Muscle of leg (tissue), 11 donors: Measurements from ENCODE around the gene ZBTB7C. TPM values are rescaled to one million over a fixed set of nuclear protein-coding genes. Genes with fewer than 3 reads are reported as not detected.

Experiments
- DNase-seq: peaks from one replicate; pipeline ENCODE4 v3.0.0; 2013
- H3K27ac ChIP-seq: one replicate; pipeline ENCODE4 v1.5.1; 2013; ENCODE audit warnings: mild to moderate bottlenecking, low read length, control low read depth
- H3K27me3 ChIP-seq: one replicate; pipeline ENCODE4 v1.6.1; 2013; ENCODE audit warnings: low read length; ENCODE audit not compliant: control insufficient read depth, insufficient read depth
- H3K36me3 ChIP-seq: one replicate; pipeline ENCODE4 v1.6.1; 2013; ENCODE audit warnings: low read length; ENCODE audit not compliant: control insufficient read depth, insufficient read depth
- H3K4me1 ChIP-seq: one replicate; pipeline ENCODE4 v1.6.1; 2013; ENCODE audit warnings: low read length; ENCODE audit not compliant: control insufficient read depth, insufficient read depth
- H3K4me3 ChIP-seq: one replicate; pipeline ENCODE4 v1.5.1; 2013; ENCODE audit warnings: low read length, control low read depth
- H3K9me3 ChIP-seq: replicated peaks from 2 replicates; pipeline ENCODE4 v1.6.1; 2013; ENCODE audit warnings: low read depth, low read length; ENCODE audit not compliant: control insufficient read depth
- WGBS: methylation state at CpG from one replicate; pipeline ENCODE4 v1.1.5; 2013; ENCODE audit warnings: missing lambda C conversion rate; ENCODE audit not compliant: insufficient coverage; 5-methylcytosine and 5-hydroxymethylcytosine counted together
- polyA plus RNA-seq, 8 donors: library from polyadenylated mRNA; unstranded; fragments of 120-200 nt; gene quantifications; one replicate each; pipeline versions ENCODE4 v1.2.1 to v1.2.3, GENCODE V29; 2013; ENCODE audit warnings: inconsistent platforms in 1 of 8, low replicate concordance in 1 of 8; ENCODE audit not compliant: insufficient read length in 8 of 8, insufficient read depth in 1 of 8
- total RNA-seq: library from RNA; stranded (reverse); fragments of 120-200 nt; gene quantifications from one replicate; pipeline ENCODE4 v1.2.4, GENCODE V29; 2013

ZBTB7C gene
- total and polyA plus RNA-seq, 9 donors, result 2.8 to 5.6 (median 4.1) TPM

GRCh38 chr18:48031641-48032040 lies 377.5 kb downstream of the ZBTB7C start:
- Histone ChIP-seq H3K4me3 (no peak overlapping the region), H3K27ac (no peak overlapping the region)

GRCh38 chr18:48030616-48031480 lies 378.3 kb downstream of the ZBTB7C start:
- Histone ChIP-seq H3K4me3 (no peak overlapping the region), H3K36me3 (no peaks in the 10 kb centered on the region), H3K27me3 (no peaks in the 10 kb centered on the region), H3K4me1 (peaks cover 26% of the 10 kb centered on the region), H3K27ac (no peak overlapping the region), H3K9me3 (no peaks in the 10 kb centered on the region)
- WGBS, result 67% methylated on average over 3 of the region's 4 CpGs
- DNase-seq, result peak; percentile 89

More at GRCh38 chr18:48031641-48032040, 377.5 kb downstream of the ZBTB7C start:
- Histone ChIP-seq H3K9me3 (no peaks in the 10 kb centered on the region), H3K27me3 (no peaks in the 10 kb centered on the region), H3K4me1 (peaks cover 34% of the 10 kb centered on the region), H3K36me3 (no peaks in the 10 kb centered on the region)
- DNase-seq, result no peak
- WGBS, result no CpG with 5 or more reads among the region's 5 CpGs

- Histone ChIP-seq H3K27ac (no peak overlapping the region), H3K36me3 (no peaks in the 10 kb centered on the region), H3K9me3 (no peaks in the 10 kb centered on the region), H3K4me1 (peaks cover 20% of the 10 kb centered on the region), H3K27me3 (no peaks in the 10 kb centered on the region), H3K4me3 (no peak overlapping the region)
- no peak for DNase-seq
- 93% methylated on average over 62 of the region's 62 CpGs for whole genome bisulfite sequencing
Observed at GRCh38 chr18:48029296-48029986, 379.7 kb downstream of the ZBTB7C start.

- Histone ChIP-seq H3K27ac (no peak overlapping the region), H3K36me3 (no peaks in the 10 kb centered on the region), H3K4me1 (peaks cover 20% of the 10 kb centered on the region), H3K9me3 (no peaks in the 10 kb centered on the region), H3K4me3 (no peak overlapping the region), H3K27me3 (no peaks in the 10 kb centered on the region)
- WGBS, result 80% methylated on average over 3 of the region's 4 CpGs
- DNase-seq, result no peak
Observed at GRCh38 chr18:48028696-48029095, 380.5 kb downstream of the ZBTB7C start.

GRCh38 chr18:48028081-48028480 lies 381.1 kb downstream of the ZBTB7C start:
- Histone ChIP-seq H3K4me3 (no peak overlapping the region), H3K4me1 (peaks cover 24% of the 10 kb centered on the region), H3K36me3 (no peaks in the 10 kb centered on the region), H3K9me3 (no peaks in the 10 kb centered on the region), H3K27me3 (no peaks in the 10 kb centered on the region), H3K27ac (no peak overlapping the region)
- WGBS, result 82% methylated on average over 4 of the region's 6 CpGs
- DNase-seq, result no peak

- no peaks in the 10 kb centered on the region for H3K9me3 ChIP-seq
- DNase-seq, result peak; percentile 46
- H3K4me1 ChIP-seq, result peaks cover 28% of the 10 kb centered on the region
- WGBS, result 0% methylated on average over 1 of the region's 7 CpGs
- no peaks in the 10 kb centered on the region for H3K36me3 ChIP-seq
- no peaks in the 10 kb centered on the region for H3K27me3 ChIP-seq
- H3K4me3 ChIP-seq, result no peak overlapping the region
- peak overlapping the region; percentile 17 for H3K27ac ChIP-seq
Observed at GRCh38 chr18:48027401-48027963, 381.7 kb downstream of the ZBTB7C start.

- DNase-seq, result no peak
- H3K4me1 ChIP-seq, result peaks cover 29% of the 10 kb centered on the region
- H3K36me3 ChIP-seq, result no peaks in the 10 kb centered on the region
- no peak overlapping the region for H3K27ac ChIP-seq
- no peak overlapping the region for H3K4me3 ChIP-seq
- peaks cover 7% of the 10 kb centered on the region for H3K27me3 ChIP-seq
- no peaks in the 10 kb centered on the region for H3K9me3 ChIP-seq
- 97% methylated on average over 5 of the region's 8 CpGs for WGBS
Observed at GRCh38 chr18:48026216-48026615, 383.0 kb downstream of the ZBTB7C start.

- WGBS, result 96% methylated on average over 7 of the region's 7 CpGs
Observed at GRCh38 chr18:48024881-48025660, 384.1 kb downstream of the ZBTB7C start.

GRCh38 chr18:48024009-48024512 lies 385.1 kb downstream of the ZBTB7C start:
- 85% methylated on average over 4 of the region's 4 CpGs for WGBS
- H3K9me3 ChIP-seq, result no peaks in the 10 kb centered on the region
- peaks cover 27% of the 10 kb centered on the region for H3K4me1 ChIP-seq
- no peak for DNase-seq
- H3K36me3 ChIP-seq, result no peaks in the 10 kb centered on the region
- no peak overlapping the region for H3K4me3 ChIP-seq
- H3K27ac ChIP-seq, result no peak overlapping the region
- H3K27me3 ChIP-seq, result peaks cover 15% of the 10 kb centered on the region

More at GRCh38 chr18:48024881-48025660, 384.1 kb downstream of the ZBTB7C start:
- H3K9me3 ChIP-seq, result no peaks in the 10 kb centered on the region
- DNase-seq, result no peak
- no peak overlapping the region for H3K4me3 ChIP-seq
- H3K27ac ChIP-seq, result no peak overlapping the region
- H3K4me1 ChIP-seq, result peaks cover 27% of the 10 kb centered on the region
- H3K27me3 ChIP-seq, result peaks cover 13% of the 10 kb centered on the region
- H3K36me3 ChIP-seq, result no peaks in the 10 kb centered on the region
